Mammary microvascular endothelial cell (primary cell): Measurements from ENCODE around the gene STK38. TPM values are rescaled to one million over a fixed set of nuclear protein-coding genes. Genes with fewer than 3 reads are reported as not detected.

ENCODE experiments used
- total RNA-seq: library from RNA; depleted of rRNA; stranded (reverse); fragments of >200 nt; gene quantifications from 2 replicates; pipeline ENCODE4 v1.2.3, GENCODE V29; 2015

The STK38 gene
- 14.4 and 15.9 TPM in 2 replicates for total RNA-seq

DNA sequence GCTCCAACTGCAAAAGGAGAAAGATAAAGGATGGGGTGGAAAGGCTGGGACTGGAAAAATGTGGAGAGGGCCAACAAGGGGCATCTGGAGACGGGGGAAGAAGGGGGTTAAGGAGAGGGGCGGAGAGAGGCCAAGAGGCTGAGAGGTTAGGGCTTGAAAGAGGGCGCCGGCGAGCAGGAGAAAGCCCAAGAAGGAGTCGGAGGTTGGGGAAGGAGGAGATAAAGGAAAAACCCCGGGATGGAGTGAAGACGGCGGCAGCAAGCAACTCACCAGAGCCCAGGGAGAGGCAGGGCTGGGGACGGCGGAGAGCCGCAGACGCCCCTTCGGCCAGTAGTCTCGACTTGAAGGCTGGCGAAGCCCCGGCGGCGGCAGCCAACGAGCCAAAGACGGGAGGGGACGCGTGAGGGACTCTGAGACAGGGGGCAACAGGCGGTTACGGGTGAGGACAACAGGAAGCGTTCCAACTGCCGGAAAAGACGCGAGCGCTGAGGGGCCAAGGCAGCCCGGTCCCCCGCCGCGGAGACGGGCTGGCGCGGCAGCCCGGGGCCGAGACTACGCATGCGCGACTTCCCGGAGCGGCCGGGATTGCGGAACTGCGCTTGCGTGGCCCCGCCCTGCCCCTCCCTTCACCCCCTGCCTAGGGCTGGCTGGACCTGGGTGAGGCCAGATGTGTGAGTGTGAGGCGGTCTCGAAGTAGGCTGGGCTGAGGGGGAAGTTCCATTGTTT is at the start of gene STK38:
Gene STK38, minus strand, starts transcription at position 560 of the 726 bp plus-strand sequence. CDS start 7,277 bp downstream, outside the sequence.

DNA sequence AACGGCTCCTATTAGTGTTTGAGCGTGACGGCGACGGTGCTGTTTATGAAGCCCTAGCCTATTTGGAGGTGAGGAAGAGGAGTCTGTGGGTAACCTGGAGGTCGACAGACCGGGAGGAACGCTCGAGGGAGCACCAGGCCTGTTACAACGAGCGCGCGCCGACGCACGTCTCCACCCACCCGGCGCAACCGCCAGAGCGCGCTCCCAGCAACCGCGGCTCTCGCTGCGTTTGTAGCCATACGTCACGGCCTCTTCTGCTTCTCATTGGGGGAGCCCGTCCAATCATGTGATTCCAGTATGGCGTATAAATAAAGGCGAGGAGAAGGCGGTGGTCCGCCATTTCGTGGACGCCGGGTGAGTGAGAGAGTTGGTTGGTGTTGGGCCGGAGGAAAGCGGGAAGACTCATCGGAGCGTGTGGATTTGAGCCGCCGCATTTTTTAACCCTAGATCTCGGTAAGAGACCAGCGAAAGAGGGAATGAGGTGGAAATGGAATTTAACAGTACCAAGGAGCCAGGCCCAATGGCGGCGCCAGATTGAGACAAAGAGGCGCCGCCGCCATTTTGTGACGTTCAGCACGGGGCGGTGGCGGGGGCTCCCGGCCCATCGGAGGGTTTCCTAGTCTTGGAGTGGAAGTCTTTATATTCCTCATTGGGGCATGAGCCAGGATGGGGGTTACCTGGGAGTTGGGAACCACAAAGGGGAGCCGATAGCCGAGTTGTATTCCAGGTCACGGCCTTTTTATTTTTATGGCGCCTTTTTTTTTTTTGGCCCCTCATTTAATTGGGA is 46.9 kb upstream of the STK38 start, which contains the start of gene SRSF3:
Gene SRSF3, plus strand, starts transcription at position 334 of the 787 bp plus-strand sequence. CDS start 2,401 bp downstream, outside the sequence.

Other genes with a start within 250 kb of the STK38 start
- not detected in 2 replicates for gene BNIP5, start 210.6 kb downstream of the STK38 start, total RNA-seq
- gene ETV7, start 159.8 kb downstream of the STK38 start, total RNA-seq = 1.7 and 3.5 TPM in 2 replicates
- not detected in 2 replicates for gene PXT1, start 104.6 kb downstream of the STK38 start, total RNA-seq
- 68.0 and 74.6 TPM in 2 replicates for gene KCTD20, start 104.5 kb downstream of the STK38 start, total RNA-seq
- gene SRSF3, start 46.9 kb upstream of the STK38 start, total RNA-seq = 181 and 194 TPM in 2 replicates
- 294 and 299 TPM in 2 replicates for gene CDKN1A, start 131.2 kb upstream of the STK38 start, total RNA-seq
- 0.07 and 0.10 TPM in 2 replicates for gene RAB44, start 150.3 kb upstream of the STK38 start, total RNA-seq